Activated CD4-positive, alpha-beta memory T cell treated with anti-CD3 and anti-CD28 coated beads for 36 hours (primary cell): ENCODE data around the gene PRG3. TPM values are rescaled to one million over a fixed set of nuclear protein-coding genes. Genes with fewer than 3 reads are reported as not detected.

Source experiments
- CTCF ChIA-PET: fragments of 350-600 bp; sonication (Branson Sonifier 250); formaldehyde crosslinking; loops from one replicate; lab custom pipeline; 2021; ENCODE audit warnings: antibody characterized with exemption, inconsistent platforms; lab: Charles Lee
- POLR2A ChIA-PET: fragments of 350-600 bp; sonication (Branson Sonifier 250); formaldehyde crosslinking; loops from one replicate; lab custom pipeline; 2021; ENCODE audit warnings: antibody characterized with exemption; lab: Charles Lee
- DNase-seq: peaks from one replicate; pipeline ENCODE4 v3.0.0-alpha.2; 2020
- H3K27ac Mint-ChIP-seq: one replicate; pipeline ENCODE4 v1.8.0; 2021; ENCODE audit warnings: mixed read lengths
- H3K27me3 Mint-ChIP-seq: one replicate; pipeline ENCODE4 v1.8.0; 2021; ENCODE audit warnings: mixed read lengths
- H3K36me3 Mint-ChIP-seq: one replicate; pipeline ENCODE4 v1.8.0; 2021; ENCODE audit warnings: mixed read lengths
- H3K4me1 Mint-ChIP-seq: one replicate; pipeline ENCODE4 v1.8.0; 2021; ENCODE audit warnings: low read depth, mixed read lengths
- H3K4me3 Mint-ChIP-seq: one replicate; pipeline ENCODE4 v1.8.0; 2021; ENCODE audit warnings: mild to moderate bottlenecking, mixed read lengths
- H3K9me3 Mint-ChIP-seq: one replicate; pipeline ENCODE4 v1.8.0; 2021; ENCODE audit warnings: mixed read lengths
- intact Hi-C: fragments of 100-400 bp; cut with micrococcal nuclease; formaldehyde crosslinking; loops from one replicate; pipeline ENCODE4 v1.15.1; 2023
- total RNA-seq, 2 experiments: library from RNA; stranded (reverse); gene quantifications; one replicate each; pipeline ENCODE4 v1.2.3, GENCODE V29; 2021

PRG3 gene
- total RNA-seq, 2 experiments from 2014 or later: not detected

DNA sequence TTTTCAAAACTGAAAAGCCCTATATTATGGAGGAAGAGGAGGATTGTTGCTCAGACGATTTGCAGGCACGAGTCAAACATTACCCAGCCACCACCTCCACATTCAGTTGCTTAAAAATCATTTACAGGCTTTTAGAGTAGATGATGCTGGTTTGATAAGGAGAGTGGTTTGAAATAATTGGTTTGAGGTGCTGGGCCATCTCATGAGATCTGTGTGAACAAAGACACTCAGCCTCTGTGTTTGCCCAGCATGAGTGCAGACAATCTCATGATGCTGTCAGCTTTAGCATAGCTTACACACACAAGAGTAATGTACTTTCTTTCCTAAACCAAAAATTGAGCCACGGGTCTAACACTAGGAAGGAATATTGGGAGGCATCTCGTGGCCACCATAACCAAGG lies 41.7 kb upstream of the PRG3 start:
- POLR2A ChIA-PET: interaction anchor here (0.7 to 1.8 kb wide), 2 partner anchors 13 to 16 kb away, joined by 3 to 7 read pairs; no protein-coding TSS in a partner anchor
- Mint-ChIP-seq H3K36me3 (peaks cover 79% of the 10 kb centered on the region), H3K9me3 (no peaks in the 10 kb centered on the region), H3K4me3 (peak overlapping the region; percentile 96), H3K27me3 (no peaks in the 10 kb centered on the region), H3K4me1 (peaks cover 63% of the 10 kb centered on the region), H3K27ac (peak overlapping the region; percentile 34)
- DNase-seq: no peak
- CTCF ChIA-PET: interaction anchor here (0.6 to 1.6 kb wide), 3 partner anchors 35 to 77 kb away, joined by 3 to 5 read pairs (median 4); no protein-coding TSS in a partner anchor
- intact Hi-C loops: loop anchor here (10.0 kb wide), 1 partner anchor 1722 kb away; the partner anchor contains the start of gene FAM111A

DNA sequence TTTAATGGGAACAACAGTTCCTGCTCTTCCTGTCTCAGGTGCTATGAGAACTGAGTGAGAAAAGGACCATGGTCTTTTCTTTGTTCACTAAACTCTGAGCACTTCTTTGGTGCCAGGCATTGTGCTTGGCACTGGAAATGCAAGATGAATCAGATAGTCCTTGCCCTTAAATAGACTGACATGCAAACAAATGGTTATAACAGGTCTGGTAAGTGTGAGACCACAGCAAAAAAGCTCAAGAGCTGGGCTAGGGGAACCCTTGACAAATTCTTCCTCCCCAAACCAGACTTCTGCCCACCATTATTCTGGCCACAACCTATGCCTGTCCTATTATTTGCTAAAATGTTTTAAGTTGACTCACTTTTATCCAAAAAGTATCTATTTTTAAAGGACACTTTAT lies 40.9 kb upstream of the PRG3 start:
- DNase-seq: no peak
- no peaks in the 10 kb centered on the region for H3K9me3 Mint-ChIP-seq
- no peak overlapping the region for H3K4me3 Mint-ChIP-seq
- H3K4me1 Mint-ChIP-seq: peaks cover 63% of the 10 kb centered on the region
- peaks cover 88% of the 10 kb centered on the region for H3K36me3 Mint-ChIP-seq
- intact Hi-C loops: loop anchor here (10.0 kb wide), 1 partner anchor 1723 kb away; the partner anchor contains the start of gene FAM111A
- no peaks in the 10 kb centered on the region for H3K27me3 Mint-ChIP-seq
- ChIA-PET POLR2A (interaction anchor here (1.8 kb wide), 1 partner anchor 15 kb away, joined by 7 read pairs; no protein-coding TSS in a partner anchor), CTCF (interaction anchor here (0.6 to 1.2 kb wide), 3 partner anchors 69 to 76 kb away, joined by 3 to 4 read pairs (median 3); no protein-coding TSS in a partner anchor)
- no peak overlapping the region for H3K27ac Mint-ChIP-seq

DNA sequence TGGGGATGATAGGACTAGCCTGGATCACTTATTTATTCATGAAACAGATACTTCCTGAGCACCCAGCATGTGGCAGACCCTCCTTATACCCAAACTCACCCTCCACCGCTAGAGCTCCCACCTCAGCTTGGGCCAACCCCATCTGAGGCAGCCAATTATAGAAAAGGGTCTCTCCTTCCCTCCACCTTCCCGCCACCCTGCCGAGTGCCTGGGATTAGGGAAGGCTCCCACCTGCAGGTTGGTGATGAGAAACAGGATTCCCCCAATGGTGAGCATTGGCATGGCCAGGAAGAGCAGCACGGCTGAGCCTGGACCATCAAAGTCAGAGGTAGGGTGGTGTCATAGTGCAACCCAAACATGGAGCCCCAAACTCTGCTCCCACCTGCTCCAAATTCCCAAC lies 40.1 kb upstream of the PRG3 start:
- H3K4me1 Mint-ChIP-seq: peaks cover 64% of the 10 kb centered on the region
- DNase-seq: no peak
- CTCF ChIA-PET: interaction anchor here (1.0 to 1.2 kb wide), 2 partner anchors 70 to 75 kb away, joined by 3 to 4 read pairs; no protein-coding TSS in a partner anchor
- peaks cover 90% of the 10 kb centered on the region for H3K36me3 Mint-ChIP-seq
- intact Hi-C loops: loop anchor here (10.0 kb wide), 1 partner anchor 1724 kb away; the partner anchor contains the start of gene FAM111A
- H3K9me3 Mint-ChIP-seq: no peaks in the 10 kb centered on the region
- no peaks in the 10 kb centered on the region for H3K27me3 Mint-ChIP-seq
- no peak overlapping the region for H3K27ac Mint-ChIP-seq
- no peak overlapping the region for H3K4me3 Mint-ChIP-seq
- POLR2A ChIA-PET: interaction anchor here (0.6 to 1.1 kb wide), 2 partner anchors 9 to 103 kb away, joined by 3 to 4 read pairs; no protein-coding TSS in a partner anchor

DNA sequence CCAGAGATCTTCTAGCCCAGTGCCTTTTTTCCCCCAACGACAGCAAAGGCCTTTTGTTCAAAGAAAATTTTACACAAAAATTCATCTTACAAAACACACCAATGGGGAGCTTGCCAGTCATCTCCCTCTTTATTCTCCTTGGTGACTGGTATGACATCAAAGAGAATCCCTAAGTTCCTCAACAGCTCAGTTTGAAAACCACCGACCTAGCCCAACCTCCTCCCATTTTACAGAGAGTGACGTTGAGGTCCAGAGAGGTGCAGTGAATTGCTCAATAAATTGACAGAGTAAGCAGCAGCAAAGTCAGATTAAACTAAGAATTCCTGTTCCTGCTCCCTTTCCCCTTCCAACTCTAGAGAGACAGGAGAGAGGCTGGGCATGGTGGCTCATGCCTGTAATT lies 38.2 kb upstream of the PRG3 start:
- no peak for DNase-seq
- intact Hi-C loops: no loop called here
- Mint-ChIP-seq H3K9me3 (no peaks in the 10 kb centered on the region), H3K27ac (peak overlapping the region; percentile 33), H3K36me3 (peaks cover 88% of the 10 kb centered on the region), H3K27me3 (no peaks in the 10 kb centered on the region), H3K4me3 (no peak overlapping the region), H3K4me1 (peaks cover 70% of the 10 kb centered on the region)
- CTCF ChIA-PET: interaction anchor here (0.7 kb wide), 1 partner anchor 9 kb away, joined by 5 read pairs; no protein-coding TSS in a partner anchor
- POLR2A ChIA-PET: no interaction called here

DNA sequence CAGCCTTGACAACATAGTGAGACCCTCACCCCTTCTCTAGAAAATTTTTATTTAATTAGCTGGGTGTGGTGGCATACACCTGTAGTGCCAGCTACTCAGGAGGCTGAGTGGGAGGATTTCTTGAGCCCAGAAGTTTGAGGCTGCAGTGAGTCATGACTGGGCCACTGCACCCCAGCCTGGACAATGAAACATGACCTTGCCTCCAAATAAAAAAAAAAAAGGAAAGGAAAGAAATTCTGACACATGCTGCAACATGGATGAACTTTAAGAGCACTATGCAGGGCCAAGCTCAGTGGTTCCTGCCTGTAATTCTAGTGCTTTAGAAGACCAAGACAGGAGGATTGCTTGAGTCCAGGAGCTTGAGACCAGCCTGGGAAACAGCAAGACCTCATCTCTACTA lies 37.2 kb upstream of the PRG3 start:
- H3K36me3 Mint-ChIP-seq: peaks cover 89% of the 10 kb centered on the region
- intact Hi-C loops: no loop called here
- ChIA-PET POLR2A (interaction anchor here (0.7 to 0.9 kb wide), 2 partner anchors 10 to 254 kb away, joined by 3 to 4 read pairs; no protein-coding TSS in a partner anchor), CTCF (interaction anchor here (0.6 to 1.3 kb wide), 2 partner anchors 39 to 1164 kb away, joined by 3 read pairs; no protein-coding TSS in a partner anchor)
- H3K4me3 Mint-ChIP-seq: no peak overlapping the region
- no peaks in the 10 kb centered on the region for H3K9me3 Mint-ChIP-seq
- no peak for DNase-seq
- no peak overlapping the region for H3K27ac Mint-ChIP-seq
- peaks cover 71% of the 10 kb centered on the region for H3K4me1 Mint-ChIP-seq
- H3K27me3 Mint-ChIP-seq: no peaks in the 10 kb centered on the region

DNA sequence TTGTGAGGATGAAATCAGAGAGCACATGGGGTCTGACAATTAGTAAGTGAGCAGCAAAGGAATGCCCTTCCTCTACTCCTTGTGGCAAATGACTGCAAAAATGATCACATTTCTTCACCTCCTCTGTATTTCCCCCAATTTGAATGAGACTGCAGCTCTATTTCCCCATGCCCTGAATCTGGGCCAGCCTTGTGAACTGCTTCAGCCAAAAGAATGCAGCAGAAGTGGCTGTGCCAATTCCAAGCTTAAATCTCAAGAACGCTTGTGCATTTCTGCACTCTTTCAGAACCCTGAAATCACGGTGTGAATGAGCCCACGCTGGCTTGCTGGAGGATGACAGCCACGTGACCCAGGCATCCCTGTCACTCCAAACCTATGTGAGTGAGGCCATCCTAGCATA lies 36.1 kb upstream of the PRG3 start:
- intact Hi-C loops: no loop called here
- H3K4me3 Mint-ChIP-seq: no peak overlapping the region
- peaks cover 67% of the 10 kb centered on the region for H3K4me1 Mint-ChIP-seq
- no peak overlapping the region for H3K27ac Mint-ChIP-seq
- no peaks in the 10 kb centered on the region for H3K9me3 Mint-ChIP-seq
- ChIA-PET CTCF (interaction anchor here (1.8 kb wide), 1 partner anchor 77 kb away, joined by 5 read pairs; no protein-coding TSS in a partner anchor), POLR2A (no interaction called here)
- no peak for DNase-seq
- H3K36me3 Mint-ChIP-seq: peaks cover 86% of the 10 kb centered on the region
- H3K27me3 Mint-ChIP-seq: no peaks in the 10 kb centered on the region

DNA sequence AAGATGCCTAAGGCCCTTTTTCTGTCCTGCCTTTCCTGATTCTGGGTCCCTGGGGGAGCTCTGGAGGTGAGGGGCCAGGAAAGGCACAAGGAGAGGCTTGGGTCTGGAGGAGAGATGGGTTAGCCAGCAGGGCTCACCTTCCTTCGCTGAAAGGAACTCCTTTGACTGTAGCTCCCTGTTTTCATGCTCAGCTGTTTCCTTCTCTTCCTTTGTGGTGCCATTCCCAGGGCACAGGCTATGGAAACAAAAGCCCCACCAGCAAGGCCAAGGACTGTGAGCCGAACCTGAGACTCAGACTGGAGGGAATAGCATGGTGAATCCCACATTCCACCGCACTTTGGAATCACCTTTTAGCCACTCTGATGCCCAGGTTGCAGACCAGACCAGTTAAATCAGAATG lies 35.5 kb upstream of the PRG3 start:
- H3K4me1 Mint-ChIP-seq: peaks cover 62% of the 10 kb centered on the region
- CTCF ChIA-PET: interaction anchor here (1.8 kb wide), 1 partner anchor 78 kb away, joined by 5 read pairs; no protein-coding TSS in a partner anchor
- intact Hi-C loops: no loop called here
- H3K4me3 Mint-ChIP-seq: no peak overlapping the region
- peaks cover 83% of the 10 kb centered on the region for H3K36me3 Mint-ChIP-seq
- H3K27me3 Mint-ChIP-seq: no peaks in the 10 kb centered on the region
- no peak overlapping the region for H3K27ac Mint-ChIP-seq
- DNase-seq: no peak
- H3K9me3 Mint-ChIP-seq: no peaks in the 10 kb centered on the region
- POLR2A ChIA-PET: no interaction called here

DNA sequence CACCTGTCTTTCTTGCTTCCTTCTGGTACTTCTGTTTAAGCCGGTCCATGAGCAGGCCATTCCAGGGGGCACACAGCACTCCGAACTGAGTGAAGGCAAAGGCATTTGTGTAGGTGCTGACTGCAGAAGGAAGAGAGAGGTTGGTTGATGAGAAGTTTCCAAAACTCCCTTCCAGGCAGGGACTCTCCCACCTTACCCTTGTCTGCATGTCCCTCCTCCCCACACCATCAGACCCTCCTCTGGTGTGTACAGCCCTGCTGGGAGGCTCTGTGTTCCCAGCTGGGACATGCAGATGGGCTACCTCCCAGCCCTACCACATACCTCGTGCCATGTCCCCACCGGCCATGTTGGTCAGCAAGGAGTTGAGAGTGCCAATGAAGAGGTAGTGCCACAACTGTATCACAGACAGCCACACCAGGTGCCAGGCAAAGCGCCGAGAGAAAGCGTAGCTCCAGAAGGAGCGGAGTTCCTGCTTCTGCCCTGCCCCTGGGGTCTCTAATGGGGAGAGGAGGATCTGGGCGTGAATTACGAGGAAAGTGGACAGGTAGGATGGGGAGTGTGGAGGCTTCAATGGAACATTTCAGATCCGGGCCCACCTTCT lies 33.8 kb upstream of the PRG3 start:
- Mint-ChIP-seq H3K4me1 (peaks cover 57% of the 10 kb centered on the region), H3K4me3 (no peak overlapping the region), H3K27ac (peak overlapping the region; percentile 56), H3K9me3 (no peaks in the 10 kb centered on the region), H3K27me3 (no peaks in the 10 kb centered on the region), H3K36me3 (peaks cover 80% of the 10 kb centered on the region)
- intact Hi-C loops: no loop called here
- POLR2A ChIA-PET: no interaction called here
- no peak for DNase-seq
- CTCF ChIA-PET: no interaction called here

DNA sequence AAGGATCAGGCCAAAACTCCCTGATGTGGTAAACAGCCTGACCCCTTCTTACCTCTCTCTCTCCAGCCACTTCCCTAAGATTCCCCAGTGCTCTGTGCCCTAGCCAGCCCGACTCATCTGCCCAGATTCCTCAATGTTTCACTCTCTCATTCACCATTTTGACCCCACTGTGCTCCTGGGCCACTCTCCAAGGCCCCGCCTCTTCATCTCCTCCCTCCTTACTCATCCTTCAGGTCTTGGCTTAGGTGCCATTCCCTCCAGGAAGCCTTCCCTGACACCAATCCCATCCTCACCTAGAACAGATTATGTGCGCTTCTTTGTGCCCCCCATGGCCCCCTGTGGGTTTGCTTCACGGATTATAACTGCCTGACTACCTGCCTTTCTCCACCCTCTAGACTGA lies 32.7 kb upstream of the PRG3 start:
- peaks cover 81% of the 10 kb centered on the region for H3K36me3 Mint-ChIP-seq
- no peak overlapping the region for H3K4me3 Mint-ChIP-seq
- intact Hi-C loops: no loop called here
- H3K27ac Mint-ChIP-seq: peak overlapping the region; percentile 5
- peaks cover 59% of the 10 kb centered on the region for H3K4me1 Mint-ChIP-seq
- no peaks in the 10 kb centered on the region for H3K27me3 Mint-ChIP-seq
- H3K9me3 Mint-ChIP-seq: no peaks in the 10 kb centered on the region
- no peak for DNase-seq
- CTCF ChIA-PET: no interaction called here
- POLR2A ChIA-PET: no interaction called here

DNA sequence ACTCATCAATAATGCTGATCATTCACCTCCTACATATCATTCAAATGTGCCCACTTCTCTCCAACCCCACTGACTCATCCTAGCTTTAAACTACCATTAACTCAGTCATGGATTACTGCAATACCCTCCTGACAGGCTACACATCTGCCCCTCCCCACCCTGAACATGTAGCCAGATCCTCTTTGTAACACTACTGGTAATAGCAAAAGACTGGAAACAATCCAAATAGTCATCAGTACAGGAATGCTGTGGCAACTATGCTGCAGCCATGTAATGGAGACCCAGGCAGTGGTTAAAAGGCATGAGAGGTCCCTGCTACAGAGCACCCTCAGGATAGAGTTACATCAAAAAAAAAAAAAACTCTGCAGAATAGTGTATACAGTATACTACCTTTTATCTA lies 29.3 kb upstream of the PRG3 start:
- intact Hi-C loops: no loop called here
- Mint-ChIP-seq H3K9me3 (no peaks in the 10 kb centered on the region), H3K36me3 (peaks cover 84% of the 10 kb centered on the region), H3K4me1 (peaks cover 75% of the 10 kb centered on the region), H3K4me3 (no peak overlapping the region), H3K27ac (peak overlapping the region; percentile 43), H3K27me3 (no peaks in the 10 kb centered on the region)
- POLR2A ChIA-PET: interaction anchor here (1.4 to 1.8 kb wide), 2 partner anchors 12 to 14 kb away, joined by 3 to 5 read pairs; no protein-coding TSS in a partner anchor
- CTCF ChIA-PET: interaction anchor here (0.6 to 1.4 kb wide), 2 partner anchors 9 to 47 kb away, joined by 3 to 5 read pairs; no protein-coding TSS in a partner anchor
- no peak for DNase-seq

DNA sequence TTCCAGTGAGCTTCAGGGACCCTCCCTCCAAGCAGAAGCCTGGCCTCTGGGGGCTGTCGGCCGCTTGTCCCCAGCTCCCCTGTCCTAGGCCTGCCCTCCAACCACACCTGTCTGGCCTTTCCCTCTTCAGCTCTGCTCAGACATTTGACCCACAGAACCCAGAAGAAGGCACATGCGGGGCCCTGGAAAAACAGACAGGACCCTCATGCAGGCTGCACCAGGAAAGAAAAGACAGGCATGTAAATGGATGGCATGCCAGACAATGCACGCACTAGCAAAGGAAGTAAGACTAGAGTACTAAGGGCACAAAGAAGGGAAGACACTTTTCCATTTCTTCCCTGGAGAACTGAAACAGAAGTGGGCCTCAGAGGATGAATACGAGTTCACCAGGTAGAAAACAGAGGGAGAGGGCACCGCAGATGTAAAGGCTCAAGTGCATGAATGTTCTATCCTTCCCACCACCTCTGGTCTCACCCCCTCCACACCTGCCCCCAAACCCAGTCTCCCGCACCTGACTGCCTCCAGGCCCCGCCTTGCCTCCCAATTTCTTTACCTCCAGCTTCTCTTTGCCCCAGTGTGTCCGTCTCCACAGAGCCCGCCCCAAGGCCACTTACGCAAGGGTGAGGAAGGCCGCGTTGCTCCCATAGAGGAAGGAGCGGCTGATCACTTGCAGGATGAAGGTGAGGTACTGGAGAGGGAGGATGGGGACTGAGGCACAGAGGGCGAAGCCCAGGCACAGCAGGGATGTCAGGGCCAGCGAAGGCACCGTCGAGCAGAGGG lies 28.6 kb upstream of the PRG3 start:
- intact Hi-C loops: loop anchor here (5.0 kb wide), 1 partner anchor 303 kb away; the partner anchor contains the start of genes MED19 and TMX2
- peaks cover 73% of the 10 kb centered on the region for H3K4me1 Mint-ChIP-seq
- DNase-seq: no peak
- CTCF ChIA-PET: interaction anchor here (0.9 to 1.4 kb wide), 2 partner anchors 48 to 84 kb away, joined by 3 read pairs; no protein-coding TSS in a partner anchor
- no peaks in the 10 kb centered on the region for H3K27me3 Mint-ChIP-seq
- peaks cover 81% of the 10 kb centered on the region for H3K36me3 Mint-ChIP-seq
- H3K9me3 Mint-ChIP-seq: no peaks in the 10 kb centered on the region
- H3K27ac Mint-ChIP-seq: peak overlapping the region; percentile 60
- H3K4me3 Mint-ChIP-seq: no peak overlapping the region
- POLR2A ChIA-PET: interaction anchor here (0.6 to 1.8 kb wide), 3 partner anchors 13 to 190 kb away, joined by 3 to 5 read pairs (median 3); no protein-coding TSS in a partner anchor
